WTC11 (cell line): ENCODE results near the gene POLR2L.

Experiments used
- CTCF ChIP-seq: fragments of 200-600 bp; IDR thresholded peaks from 2 replicates; pipeline ENCODE4 v1.8.0; 2022; ENCODE audit warnings: antibody characterized with exemption
- SOX15 ChIP-seq: fragments of 250-450 bp; sonication (Bioruptor Pico); IDR thresholded peaks from 2 replicates; pipeline ENCODE4 v1.9.0; 2021; ENCODE audit warnings: mild to moderate bottlenecking

GRCh38 chr11:849104-849824 is 6.9 kb upstream of the POLR2L start:
- TF ChIP-seq CTCF (no peak), SOX15 (CRISPR knock-in tag) (no peak)
